Stimulated activated CD4-positive, alpha-beta T cell treated with anti-CD3 and anti-CD28 coated beads, Interleukin-2, amount 100 ng/mL, for 24 hours (primary cell): ENCODE measurements around the gene DSCAML1.

Experiments used
- DNase-seq, 2 donors: peaks; one replicate each; pipeline ENCODE4 v3.0.0-alpha.2; 2020

The DSCAML1 gene

DNA sequence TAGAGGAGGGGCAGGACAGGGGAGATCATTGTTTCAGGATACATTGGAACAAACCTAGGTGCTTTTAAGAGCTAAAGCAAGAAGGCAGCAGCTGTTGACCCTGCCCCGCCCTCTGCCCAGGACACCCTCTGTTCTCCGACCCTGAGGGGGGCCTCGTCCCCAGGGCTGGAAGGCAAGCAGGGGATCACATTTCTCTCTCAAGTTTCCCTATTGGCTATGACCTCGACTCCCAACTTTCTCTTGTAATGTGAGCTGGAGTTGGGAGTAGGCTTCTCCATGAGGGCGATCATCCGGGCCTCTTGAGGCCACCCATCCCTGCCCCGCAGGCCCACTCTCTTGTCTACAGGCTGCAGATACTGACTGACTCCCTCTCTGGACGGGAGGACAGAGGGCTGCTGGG, 37.7 kb downstream of the DSCAML1 start:
- no peak for DNase-seq

DNA sequence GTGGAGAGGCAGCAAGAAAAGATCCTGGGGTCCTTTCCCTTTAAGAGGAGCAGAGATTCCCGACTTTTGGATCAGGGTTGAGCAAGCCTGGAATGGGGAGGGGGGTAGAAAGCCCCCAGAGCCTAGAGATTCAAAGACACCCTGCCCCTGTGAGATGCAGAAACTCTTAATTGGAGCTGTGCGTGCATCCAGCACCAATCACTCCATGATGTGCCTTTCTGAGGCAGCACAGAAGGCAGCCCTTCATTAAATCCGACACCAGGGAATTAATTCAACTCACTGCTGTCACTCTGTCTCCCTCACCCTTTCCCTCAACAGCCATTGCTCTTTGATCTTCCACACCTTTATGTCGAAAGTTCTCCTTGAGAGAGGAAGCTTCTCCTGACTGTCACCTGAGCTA, 43.0 kb downstream of the DSCAML1 start:
- no peak for DNase-seq

DNA sequence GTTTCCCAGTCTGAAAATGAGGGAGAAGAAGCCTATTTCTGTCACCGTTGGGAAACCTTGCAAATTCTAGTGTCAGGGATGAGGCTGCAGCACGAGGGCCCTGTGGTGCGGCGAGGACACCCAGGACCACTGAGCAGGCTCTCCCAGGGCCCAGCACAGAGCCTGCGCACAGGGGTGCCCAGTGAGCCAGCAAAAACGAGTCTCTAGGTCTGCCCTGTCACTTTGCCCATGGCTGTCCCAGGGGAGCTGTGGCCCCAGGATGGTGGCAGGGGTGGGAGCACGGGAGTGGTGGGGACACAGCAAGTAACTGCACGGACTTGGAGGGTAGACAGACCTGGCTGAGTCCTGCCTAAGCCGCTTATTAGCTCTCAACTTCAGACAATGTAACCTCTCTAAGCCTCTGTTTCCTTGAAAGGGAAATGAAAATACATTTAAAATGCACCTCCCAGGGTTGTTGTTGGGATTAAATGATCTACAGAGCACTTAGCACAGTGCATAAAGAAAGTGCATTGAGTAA, 44.2 kb downstream of the DSCAML1 start:
- no peak for DNase-seq

DNA sequence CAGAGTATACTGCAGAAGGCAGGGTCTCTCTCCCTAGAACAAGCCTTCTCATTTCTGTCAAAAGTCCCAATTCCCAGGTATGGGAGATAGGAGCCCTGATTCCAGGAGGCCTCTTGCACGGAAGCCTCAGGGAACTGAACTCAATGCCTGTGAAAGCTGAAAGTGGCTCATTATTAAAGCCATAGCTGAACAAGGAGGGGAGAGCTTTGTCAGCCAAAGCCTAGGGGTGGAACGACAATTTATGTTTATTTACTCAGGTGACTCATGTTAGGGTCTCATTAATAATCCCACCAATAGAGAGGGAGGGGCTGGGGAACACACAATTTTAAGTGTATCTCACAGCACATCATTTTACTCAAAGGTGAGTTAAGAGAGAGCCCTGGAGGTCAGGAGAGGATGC, 44.9 kb downstream of the DSCAML1 start:
- DNase-seq: no peak

DNA sequence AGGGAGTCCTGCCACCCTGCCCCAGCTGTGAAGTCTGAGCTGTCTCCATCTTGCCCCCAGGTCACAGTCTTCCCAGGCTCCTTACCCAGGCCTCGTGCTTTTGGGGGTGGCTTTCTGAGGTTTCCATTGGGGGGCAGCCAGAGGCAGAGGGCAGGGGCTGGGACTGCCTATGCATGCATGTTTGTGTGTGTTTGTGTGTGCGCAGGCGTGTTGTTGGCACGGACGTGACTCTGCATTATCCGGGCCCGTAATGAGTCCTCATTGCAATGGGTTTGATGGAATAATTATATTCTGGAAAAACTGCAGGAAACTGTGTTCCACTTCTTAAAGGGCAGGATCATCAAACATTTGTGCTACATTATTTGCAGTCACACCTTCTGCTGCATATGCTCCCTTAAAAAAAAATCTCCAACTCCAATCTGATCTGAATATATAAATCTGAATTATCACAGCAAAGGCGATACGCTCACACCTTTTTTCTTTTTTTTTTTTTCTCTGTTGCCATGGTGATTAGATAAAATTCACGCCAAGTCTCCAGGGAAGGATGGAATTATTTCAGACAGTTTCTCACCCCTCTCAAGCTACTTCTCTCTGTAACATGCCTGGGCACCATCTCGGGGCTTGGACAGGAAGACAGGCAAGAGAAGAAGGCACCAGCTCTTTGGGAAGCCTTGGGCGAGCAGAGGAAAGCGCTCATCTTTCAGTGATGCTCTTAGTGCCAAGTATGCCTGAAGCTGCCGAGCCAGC, 45.9 kb downstream of the DSCAML1 start:
- DNase-seq: no peak

DNA sequence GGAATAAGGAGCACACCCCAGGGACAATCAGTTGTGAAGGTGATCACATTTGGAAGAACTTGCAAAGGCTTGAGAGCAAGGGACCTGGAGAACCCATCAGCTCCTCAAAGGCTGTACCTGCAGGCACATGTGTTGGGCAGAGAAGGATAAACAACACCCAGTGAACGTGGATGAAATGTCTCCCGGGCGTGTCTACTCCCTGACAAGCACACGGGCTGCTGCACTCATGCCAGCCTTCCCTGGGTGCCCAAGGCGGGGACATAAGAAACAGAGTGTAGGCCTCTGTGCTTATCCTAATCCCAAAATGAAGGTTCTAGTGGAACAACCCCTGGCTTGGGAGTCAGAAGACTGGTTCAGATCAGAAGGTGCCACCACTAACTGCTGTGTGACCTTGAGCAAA, 46.7 kb downstream of the DSCAML1 start:
- no peak for DNase-seq

DNA sequence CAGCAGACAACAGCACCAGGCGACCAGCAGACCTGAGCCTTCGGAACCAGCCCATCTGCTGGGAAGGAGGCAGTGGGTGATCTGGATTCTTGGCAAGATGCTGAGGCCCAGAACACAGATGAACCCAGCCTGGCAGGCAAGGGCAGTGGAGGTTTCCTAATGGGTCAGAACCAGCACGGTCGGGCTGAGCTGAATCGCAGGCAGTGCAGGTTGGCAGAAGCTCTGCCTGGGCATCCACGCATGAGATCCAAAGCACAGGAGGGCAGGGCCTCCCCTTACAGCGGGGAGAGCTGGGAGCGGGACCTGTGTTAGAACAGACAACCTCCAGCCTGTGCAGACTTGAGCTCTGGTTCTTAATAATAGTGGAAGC, 47.5 kb downstream of the DSCAML1 start:
- DNase-seq: no peak

DNA sequence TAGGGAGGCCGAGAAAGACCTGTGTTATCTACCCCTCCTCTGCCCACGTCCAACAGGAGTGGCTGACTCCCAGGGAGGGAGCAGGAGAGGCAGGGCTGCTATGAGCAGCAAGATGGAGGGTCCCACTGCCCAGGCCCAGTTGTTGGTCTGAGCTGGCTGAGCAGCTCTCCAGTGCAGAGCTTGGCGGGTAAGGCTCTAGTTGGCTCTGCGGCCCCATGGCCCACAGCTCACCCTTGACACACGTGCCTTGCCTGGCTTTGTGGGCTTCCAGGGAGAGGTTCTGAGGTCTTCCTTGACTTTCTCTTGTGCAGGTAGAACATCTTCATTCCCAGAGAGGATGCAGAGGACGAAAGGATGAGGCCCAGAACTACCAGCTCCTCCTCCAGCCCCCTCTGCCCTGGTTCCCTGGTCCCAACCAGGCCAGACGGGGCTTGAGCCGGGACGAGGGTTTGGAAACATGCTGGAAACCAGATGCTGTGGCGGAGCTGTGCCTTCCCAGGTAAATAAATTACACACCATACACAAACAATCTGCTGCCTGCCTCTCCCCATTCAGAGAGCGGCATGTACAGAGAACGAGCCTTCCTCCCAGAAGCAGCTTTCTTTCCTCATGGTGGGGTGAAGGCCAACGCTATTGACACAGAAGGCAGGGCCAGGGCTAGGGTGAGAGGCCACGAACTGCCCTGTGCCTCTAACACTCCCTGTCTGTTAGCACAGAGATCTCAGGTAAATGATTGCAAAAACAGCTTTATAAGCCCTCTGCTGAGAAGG, 48.1 kb downstream of the DSCAML1 start:
- no peak for DNase-seq

DNA sequence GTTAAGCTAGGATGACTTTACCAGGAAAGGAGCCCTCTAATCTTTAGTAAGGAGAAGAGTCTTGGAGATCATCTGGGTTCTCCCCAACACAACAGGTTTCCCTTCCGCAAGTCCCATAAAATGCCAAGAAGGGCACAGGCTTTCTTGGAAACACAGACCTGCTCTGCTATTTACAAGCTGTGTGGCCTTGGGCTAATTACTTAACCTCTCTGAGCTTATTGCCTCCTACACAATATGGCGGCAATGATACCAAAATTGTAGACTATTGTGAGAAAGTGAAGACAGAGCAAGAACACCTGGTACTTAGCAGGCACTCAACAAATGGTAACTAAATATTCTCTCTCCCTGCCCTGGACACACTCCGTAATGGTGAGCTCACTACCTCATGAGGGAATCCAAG, 49.1 kb downstream of the DSCAML1 start:
- DNase-seq: no peak

DNA sequence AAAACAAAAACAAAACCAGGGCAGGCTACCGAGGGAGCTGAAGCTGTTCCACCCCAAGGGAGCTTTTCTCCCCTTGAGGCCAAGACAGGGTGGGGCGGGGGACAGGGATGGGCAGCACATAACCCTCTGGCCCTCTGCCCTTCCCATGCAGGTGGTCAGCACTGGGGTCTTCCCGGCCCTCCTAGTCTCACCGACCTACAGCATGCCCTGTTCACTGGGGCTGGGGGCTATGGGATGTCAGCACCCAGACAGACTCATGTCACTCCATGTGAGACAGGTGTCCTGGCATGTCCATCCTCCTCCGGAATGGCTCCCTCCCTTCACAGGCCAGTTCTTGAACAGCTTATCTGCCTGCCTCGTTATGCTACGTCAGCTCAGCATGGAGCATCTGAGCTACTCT, 51.7 kb downstream of the DSCAML1 start:
- no peak for DNase-seq

DNA sequence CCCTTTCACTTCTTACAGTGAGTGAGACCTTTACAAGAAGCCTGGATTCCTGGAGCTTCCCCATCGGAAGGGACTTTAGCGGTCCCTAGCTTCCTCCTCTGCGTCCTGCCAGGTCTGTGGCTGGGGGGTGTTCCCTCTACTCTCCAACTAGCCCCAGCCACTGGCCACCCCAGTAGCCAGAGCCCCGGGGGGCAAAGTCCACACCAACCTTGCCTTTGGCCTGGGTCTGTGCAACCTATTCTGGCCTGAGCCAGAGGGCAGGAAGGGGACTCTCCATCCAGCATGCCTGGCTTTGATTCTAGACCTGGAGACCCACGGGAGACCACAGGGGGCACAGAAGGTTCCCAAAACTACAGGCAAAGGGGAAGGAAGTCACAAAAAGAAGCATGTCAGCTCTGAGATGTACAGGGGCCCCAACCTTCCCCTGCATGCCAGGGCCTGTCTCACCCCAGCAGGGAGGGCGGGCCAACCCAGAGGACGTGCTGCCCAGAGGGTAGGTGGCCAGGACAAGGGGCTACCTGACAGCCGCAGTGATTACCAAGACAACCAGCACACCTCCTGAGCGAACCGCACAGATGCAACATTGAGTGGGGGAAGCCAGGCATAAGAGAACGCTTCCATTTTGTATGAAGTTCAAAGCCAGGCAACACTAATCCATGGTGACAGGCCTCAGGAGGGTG, 52.4 kb downstream of the DSCAML1 start:
- no peak for DNase-seq

DNA sequence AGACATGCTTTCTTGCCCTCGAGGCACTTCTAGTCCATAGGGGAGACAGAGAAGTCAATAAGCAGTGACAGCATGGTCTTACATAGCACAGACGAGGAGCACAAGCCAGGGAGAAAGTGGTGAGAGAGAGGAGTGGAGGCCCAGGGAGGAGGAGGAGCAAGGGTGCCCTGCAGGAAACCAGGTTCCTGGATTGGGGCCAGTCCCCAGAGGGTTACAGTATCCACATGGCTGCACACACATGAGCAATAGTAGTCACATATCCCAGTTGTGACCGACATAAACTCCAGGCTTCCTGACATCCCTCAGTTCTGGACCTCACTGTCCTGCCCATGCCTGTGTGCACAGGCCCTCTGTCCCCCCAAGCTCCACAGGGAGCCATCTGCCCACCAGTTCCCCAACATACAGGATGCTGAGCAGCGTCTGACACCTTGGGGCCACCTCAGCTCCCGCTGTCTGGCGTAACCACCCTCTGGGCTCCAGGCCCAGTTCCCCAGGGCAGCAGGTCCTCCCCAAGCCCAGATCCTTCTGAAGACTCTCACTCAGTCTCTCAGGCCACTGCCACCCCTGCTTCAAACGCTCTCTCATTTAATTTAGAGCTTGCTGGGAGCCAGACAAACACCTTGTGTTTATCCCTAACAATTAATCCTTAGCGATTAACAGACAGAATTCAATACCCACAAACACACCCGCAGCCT, 53.7 kb downstream of the DSCAML1 start:
- DNase-seq: no peak

DNA sequence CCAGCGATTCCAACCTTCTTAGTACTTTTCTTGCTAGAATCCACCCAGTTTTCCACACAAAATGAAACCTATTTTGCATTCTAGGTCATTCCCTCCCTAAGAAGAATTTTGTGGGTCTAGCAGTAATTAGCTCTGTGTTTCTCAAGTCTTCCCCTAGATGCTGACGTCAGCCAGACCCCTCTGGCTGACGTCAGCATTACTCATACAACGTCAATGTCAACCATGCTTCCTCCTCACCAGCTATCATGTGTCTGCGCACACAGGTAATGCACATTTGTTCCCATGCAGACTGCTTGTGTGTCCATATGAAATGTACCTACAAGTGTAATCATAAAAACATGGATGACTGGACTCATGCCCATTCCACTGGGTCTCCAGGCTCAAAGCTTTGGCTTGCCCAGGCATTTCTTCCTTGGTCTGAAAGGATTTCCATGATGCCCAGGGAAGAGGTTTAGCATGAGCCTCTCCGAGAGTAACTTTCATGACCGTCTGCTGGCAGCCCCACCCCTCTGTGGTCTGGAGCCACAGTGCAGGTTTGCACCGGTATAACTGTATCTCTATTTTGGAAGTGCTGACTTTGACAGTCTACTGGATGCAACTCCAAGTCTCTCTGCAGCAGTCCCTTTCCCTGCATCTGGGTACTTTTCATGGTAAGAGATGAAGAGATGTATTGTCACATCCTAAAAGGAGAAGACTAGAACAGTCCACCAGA, 58.6 kb downstream of the DSCAML1 start:
- no peak for DNase-seq

DNA sequence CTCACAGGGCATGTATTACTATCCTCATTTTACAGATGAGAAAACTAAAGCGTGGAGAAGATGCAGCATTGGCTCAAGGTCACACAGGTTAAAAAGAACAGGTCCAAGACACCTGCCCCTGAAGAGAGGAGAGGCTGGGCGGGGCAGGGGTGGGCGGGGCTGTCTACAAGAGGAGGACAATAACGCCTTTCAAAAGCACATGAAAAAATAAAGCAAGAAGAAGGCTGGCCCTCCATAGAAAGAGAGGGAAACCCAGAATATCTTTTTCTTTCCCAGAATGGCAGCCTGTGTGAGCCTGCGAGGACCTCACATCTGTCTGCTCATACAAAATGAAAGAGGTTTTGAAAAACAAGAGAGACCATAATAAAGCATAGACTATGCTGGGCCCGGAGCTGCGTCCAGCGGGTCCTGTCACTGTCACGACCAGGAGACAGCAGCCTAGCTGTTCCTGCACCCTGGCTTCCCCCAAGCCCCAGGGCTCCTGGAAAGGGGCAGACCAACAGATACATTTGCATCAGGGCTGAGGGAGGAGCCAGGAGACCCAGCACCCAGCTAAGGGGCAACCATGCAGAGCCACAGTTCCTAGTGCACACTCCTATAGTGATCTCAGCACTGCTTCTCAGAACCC, 61.6 kb downstream of the DSCAML1 start:
- DNase-seq: no peak

DNA sequence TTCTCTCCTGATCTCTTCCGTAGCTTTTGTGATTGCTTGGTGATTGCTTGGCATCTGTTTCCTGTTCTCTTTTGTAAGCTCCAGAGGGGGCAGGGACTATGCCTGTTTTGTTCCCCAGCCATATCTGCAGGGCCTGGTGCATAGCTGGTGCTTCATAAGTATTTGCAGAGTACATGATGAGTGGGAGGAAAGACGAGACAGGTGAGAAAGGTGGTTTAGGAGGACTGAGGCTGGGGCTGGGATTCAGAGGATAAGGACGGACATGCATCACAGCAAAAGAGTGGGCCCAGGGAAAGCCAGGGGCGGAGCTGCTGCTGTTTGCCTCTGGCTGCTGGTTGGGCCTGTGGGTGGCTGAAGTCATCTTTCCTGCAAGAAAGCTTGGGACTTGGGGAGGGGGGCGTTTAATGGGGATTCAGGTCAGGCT, 62.4 kb downstream of the DSCAML1 start:
- DNase-seq: no peak

DNA sequence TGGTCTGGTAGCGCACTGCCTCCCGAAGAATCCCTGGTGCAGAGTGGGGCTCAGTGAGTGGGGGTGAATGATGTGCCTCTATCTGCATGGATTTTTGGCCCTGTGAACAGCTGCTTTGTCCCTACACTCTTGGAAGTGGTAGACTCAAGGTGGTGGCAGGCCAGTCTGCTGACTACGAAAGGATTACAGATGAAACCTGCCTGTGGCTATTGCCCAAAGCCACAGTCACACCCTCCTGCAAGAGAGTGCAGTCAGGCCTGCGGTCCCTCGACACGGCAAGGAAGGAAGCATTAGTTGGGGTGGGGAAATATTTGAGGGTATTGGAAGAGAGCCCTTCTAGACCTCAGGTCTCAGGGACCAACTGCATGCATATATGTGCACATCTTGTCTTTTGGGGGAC, 63.7 kb downstream of the DSCAML1 start:
- no peak for DNase-seq

DNA sequence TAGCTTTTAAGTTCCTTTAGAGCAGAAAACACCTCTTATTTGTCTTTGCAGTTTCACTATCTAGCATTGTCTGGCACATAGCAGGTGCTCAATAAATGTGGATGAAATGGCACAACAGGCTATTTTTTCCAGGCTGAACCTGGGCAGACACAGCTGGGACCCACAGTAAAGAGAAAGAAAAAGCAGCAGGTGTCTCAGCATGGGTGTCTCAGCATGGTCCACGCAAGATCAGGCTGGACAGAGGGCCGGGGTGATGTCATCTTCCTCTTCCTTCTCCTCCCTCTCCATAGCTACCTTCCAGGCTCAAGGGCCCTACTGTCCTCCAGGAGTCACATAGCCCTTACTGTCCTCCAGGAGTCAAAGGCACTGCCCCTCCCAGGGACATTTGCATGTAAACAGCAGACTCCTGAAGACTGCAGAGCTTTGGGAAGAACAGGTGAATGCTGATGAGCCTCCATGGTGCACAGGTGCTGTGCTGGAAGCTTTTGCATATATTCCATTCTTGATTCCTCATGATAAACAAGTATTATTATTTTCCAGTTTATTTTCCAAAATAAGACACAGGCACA, 65.2 kb downstream of the DSCAML1 start:
- no peak for DNase-seq

DNA sequence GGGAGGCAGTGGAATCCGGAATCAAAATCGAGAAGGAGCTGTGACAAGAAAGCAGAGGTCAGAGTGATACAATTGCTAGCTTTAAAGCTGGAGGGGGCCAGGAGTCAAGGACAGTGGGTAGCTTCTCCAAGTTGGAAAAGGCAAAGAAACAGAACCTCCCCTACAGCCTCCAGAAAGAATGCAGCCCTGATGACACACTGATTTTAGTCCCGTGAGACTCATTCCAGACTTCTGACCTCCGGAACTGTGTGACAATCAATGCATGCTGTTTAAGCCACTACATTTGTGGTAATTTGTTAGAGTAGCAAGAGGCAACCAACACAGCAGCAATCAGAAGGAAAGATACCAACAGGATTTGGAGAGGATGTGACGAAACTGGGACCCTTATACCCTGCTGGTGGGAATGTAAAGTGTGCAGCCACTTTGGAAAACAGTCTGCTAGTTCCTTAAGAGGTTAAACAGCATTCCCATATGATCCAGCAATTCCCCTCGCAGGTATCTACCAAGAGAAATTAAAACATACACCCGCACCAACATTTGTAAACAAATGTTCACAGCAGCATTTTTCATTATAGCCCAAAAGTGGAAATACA, 66.7 kb downstream of the DSCAML1 start:
- DNase-seq: no peak

DNA sequence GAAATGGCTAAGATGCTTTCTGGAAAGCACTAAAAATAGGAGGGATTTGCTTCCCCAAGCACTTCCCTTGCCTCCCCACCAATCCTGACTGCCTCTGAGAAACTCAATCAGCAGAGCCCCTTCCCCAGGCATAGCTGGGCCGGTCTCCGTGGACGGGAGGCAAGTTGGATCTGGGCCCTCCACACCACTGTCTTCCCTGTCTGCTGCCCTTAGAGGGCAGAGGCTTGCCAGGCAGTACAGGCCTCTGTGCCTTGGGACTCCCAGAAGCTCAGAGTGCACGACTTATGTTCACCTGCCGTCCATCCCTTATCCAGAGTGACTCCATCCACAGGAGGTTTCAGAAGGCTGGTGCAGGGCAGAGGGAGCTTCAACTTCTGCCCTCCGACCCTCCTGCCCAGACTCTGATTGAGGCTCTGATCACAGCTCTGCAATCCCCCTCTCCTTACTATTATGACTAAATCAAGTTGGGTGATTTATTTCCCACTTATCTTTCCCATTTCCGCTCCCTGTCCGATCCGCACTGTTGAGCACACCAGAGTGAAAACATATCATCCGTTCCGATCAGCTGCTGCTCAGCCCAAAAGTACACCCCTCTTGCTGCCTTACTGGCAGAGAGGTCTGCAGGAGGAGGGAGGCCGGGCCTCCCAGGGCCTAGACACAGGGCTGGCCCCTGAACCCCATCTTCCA, 71.8 kb downstream of the DSCAML1 start:
- no peak for DNase-seq

DNA sequence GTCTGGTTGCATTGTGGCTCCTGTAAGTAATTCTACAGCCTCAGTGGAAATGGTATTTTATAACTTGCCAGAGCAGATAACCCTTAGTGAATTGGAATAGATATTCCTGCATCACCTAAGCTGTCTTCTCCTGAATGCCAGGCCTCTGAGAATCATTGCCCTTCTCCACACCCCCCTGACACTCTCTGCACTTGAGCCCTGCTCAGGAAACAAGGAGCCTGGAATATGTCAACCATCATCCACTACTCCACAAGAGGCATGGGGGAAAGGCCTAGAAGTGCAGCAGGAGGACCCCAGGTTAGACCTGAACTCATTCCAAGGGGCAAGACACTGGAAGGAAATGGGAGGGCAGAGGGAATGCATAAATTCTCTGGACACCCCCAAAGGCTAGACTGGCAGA, 72.4 kb downstream of the DSCAML1 start:
- DNase-seq: no peak

DNA sequence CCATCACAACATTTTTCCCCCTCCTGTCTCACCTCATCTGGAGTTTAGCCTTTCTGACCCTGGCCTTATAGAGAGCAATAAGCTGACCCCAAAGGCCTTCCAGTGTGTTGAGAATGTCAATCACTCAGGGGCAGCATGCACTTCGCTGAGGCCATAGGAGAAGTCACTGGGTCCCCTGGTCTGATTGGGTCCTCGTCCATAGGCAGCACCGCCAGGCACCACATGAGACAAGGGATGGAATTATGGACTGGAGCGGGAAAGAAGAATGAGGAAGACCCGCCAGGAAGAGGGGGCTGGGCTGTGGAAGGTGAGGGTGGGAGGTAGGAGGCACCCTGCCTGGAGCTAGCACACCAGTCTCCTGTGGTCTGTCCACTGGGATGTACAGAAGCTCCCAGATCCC, 72.9 kb downstream of the DSCAML1 start:
- no peak for DNase-seq
